ENCODE data around the gene HS1BP3. TPM values are rescaled to one million over a fixed set of nuclear protein-coding genes. Genes with fewer than 3 reads are reported as not detected.

HS1BP3 gene
- total RNA-seq, 4 donors from 2014 or later = 7.1 to 41.8 (median 28.4) TPM

- Histone ChIP-seq H3K36me3 (no peaks in the 10 kb centered on the region), H3K27me3 (no peaks in the 10 kb centered on the region), H3K4me1 (peaks cover 3 to 9% of the 10 kb centered on the region in 2 donors), H3K9me3 (no peaks in the 10 kb centered on the region), H3K4me3 (no peak overlapping the region), H3K27ac (peak overlapping the region; percentile 46 to 75)
- intact Hi-C loops (cut with DNase I; ENCODE audit: low total_unique reads) = no loop called here
- peak; percentile 14 to 26 for DNase-seq
- TF ChIP-seq CTCF (IDR thresholded peaks at IDR 0.05) = no peak
- TF ChIP-seq POLR2A (IDR thresholded peaks at IDR 0.05) = no peak
Measured at GRCh38 chr2:20568501-20569463, 82.1 kb downstream of the HS1BP3 start.

- intact Hi-C loops (cut with DNase I; ENCODE audit: low total_unique reads) = no loop called here
- H3K27ac ChIP-seq = no peak overlapping the region
- DNase-seq = peak in 1 of 2 donors; percentile 5
- H3K36me3 ChIP-seq = no peaks in the 10 kb centered on the region
- TF ChIP-seq CTCF (IDR thresholded peaks at IDR 0.05) (no peak), POLR2A (IDR thresholded peaks at IDR 0.05) (no peak)
- H3K27me3 ChIP-seq = no peaks in the 10 kb centered on the region
- H3K9me3 ChIP-seq = no peaks in the 10 kb centered on the region
- no peak overlapping the region for H3K4me3 ChIP-seq
- no peaks in the 10 kb centered on the region for H3K4me1 ChIP-seq
Measured at GRCh38 chr2:20567926-20568179, 83.0 kb downstream of the HS1BP3 start.

Other genes starting within 250 kb of the HS1BP3 start
- gene RHOB, start 204.0 kb downstream of the HS1BP3 start, total RNA-seq = 1,000 to 10,000 TPM in 1 of 4 donors, 100 to 1,000 TPM in 3; 242 to 1,280 (median 486) TPM
- 10 to 100 TPM in 1 of 4 donors, 1 to 10 TPM in 3; 1.5 to 45.6 (median 5.4) TPM for gene GDF7, start 16.0 kb upstream of the HS1BP3 start, total RNA-seq
- gene LDAH, start 172.0 kb upstream of the HS1BP3 start, total RNA-seq = 10 to 100 TPM in 3 of 4 donors, 1 to 10 TPM in 1; 9.7 to 62.4 (median 19.9) TPM